GM18517 (cell line): ENCODE measurements around the gene CCDC134.
"Not testable (repeated sequence)": the region's sequence is repeated elsewhere in the genome, so short reads cannot be mapped to it uniquely, and the experiment has no call there.

Source experiments
- ATAC-seq: cut with Tn5 transposase; IDR thresholded peaks from one replicate; pipeline ENCODE4 v1.9.1; 2021; ENCODE audit warnings: mild to moderate bottlenecking, moderate library complexity; ENCODE audit not compliant: unreplicated experiment

The CCDC134 gene

DNA sequence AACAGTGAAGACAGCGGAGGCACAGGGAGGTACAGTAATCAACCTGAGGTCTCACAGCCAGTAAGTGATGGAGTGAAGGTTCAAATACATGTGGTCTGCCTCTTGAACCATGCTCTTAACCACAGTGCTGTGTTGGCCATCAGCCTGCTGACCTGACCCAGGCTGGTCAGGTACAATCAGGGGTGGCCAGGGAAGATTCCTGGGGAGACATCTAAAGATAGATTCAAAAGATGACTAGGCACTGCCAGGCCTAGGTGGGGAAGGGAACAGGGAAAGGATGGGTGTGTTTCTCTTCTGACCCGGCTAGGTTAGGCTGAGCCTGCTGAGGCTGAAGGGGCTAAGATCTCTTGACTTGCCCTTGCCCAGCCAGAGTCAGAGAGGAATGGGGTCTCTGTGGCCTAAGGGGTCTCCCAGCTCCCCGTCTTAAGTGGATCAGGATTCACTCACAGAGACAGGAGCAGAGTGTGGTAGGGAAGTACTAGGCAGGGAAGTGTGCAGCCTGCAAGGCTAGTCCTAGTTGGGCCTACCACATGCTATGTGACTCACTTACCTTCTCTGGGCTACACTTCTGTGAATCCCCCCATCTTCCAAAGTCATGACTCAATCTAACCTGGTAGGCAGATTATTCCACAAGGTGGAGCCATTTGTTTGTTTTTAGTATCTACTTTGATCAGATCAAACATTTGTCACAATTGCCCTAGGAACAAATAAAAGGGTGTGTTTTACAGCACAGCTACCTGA lies 22.0 kb downstream of the CCDC134 start:
- no peak for ATAC-seq

DNA sequence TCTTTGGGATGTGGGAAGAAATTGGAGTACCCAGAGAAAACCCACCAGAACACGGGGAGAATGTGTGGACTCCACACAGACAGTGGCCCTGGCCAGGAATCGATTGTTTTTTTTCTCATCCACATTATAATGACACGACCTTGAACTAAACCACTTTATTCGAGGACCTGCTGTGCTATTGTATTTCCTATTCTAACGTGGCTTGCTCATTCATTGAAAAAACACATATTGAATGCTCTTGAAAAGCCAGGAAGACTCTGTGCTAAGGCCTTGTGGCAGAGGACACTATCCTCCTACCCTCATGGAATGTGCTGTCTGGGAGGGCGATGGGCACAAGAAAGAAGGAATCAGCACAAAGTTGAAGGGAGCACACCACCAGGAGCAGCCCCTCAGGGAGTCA lies 23.3 kb downstream of the CCDC134 start:
- ATAC-seq, result no peak

GRCh38 chr22:41825376-41825775 lies 24.9 kb downstream of the CCDC134 start:
- no peak for ATAC-seq

GRCh38 chr22:41826021-41826420 lies 25.5 kb downstream of the CCDC134 start:
- no peak for ATAC-seq

DNA sequence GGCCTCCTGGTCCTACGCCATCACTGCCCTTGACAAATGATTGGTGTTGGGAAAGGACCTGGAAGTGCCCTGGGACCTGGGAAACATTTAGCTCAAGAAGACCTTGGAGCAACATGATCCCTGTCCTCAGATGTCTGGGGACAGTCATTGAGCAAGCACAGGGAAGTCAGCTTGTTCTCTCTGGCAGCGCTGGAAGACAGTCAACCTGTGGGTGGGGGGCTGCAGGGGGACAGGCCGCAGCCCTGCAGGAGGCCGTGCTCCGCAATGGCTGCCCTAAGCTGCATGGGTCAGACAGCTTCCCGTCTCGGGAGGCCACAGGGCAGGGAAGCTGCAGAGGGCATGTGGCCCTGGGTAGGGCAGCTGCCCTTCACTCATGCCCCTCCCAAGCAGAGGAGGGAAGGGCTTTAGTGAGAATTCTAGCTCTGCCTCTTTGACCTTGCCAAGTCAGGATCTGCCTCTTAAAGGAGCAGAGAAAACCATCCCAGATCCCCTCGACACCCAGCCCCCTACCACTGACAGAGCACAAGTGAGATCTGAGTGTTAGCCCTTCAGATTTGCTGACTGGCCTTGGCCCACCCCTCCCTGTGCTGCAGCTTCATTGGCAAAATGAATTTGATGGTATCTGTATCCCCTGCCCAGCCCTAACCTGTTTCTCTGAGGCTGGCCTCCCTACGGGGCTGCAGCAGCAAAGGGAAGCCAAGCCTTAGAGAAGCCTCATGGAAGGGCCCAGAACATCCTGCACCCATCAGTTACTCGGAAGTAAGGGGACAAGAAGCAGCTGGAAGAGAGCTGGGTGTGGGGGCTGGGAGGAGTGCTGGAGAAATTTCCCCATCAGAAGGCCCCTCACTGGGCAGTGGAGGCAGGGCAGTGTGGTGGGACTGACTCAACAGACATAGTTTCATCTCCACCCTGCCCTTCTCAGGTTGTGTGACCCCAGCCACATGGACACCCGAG lies 26.2 kb downstream of the CCDC134 start:
- ATAC-seq, result no peak

GRCh38 chr22:41827671-41828070 lies 27.2 kb downstream of the CCDC134 start:
- no peak for ATAC-seq

- ATAC-seq, result no peak
Measured at GRCh38 chr22:41828516-41828915, 28.0 kb downstream of the CCDC134 start.

- ATAC-seq, result no peak
Measured at GRCh38 chr22:41830174-41830573, 29.7 kb downstream of the CCDC134 start.

DNA sequence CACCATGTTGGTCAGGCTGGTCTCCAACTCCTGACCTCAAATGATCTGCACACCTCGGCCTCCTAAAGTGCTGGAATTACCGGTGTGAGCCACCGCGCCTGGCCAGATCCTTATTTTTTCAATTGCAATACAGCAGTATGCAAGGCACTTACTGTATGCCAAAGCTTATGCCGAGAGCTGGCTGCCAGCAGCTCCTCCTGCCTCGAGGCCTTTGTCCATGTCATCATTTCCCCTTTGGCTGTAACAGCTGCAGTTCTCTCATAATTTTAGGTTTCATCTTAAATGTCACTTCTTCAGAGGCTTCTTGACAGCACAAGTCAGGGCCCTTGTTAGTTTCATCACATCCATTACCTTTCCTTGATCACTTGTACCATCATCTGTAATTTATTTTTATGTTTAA lies 30.9 kb downstream of the CCDC134 start:
- ATAC-seq, result no peak

GRCh38 chr22:41831828-41832552 lies 31.5 kb downstream of the CCDC134 start:
- ATAC-seq, result no peak

DNA sequence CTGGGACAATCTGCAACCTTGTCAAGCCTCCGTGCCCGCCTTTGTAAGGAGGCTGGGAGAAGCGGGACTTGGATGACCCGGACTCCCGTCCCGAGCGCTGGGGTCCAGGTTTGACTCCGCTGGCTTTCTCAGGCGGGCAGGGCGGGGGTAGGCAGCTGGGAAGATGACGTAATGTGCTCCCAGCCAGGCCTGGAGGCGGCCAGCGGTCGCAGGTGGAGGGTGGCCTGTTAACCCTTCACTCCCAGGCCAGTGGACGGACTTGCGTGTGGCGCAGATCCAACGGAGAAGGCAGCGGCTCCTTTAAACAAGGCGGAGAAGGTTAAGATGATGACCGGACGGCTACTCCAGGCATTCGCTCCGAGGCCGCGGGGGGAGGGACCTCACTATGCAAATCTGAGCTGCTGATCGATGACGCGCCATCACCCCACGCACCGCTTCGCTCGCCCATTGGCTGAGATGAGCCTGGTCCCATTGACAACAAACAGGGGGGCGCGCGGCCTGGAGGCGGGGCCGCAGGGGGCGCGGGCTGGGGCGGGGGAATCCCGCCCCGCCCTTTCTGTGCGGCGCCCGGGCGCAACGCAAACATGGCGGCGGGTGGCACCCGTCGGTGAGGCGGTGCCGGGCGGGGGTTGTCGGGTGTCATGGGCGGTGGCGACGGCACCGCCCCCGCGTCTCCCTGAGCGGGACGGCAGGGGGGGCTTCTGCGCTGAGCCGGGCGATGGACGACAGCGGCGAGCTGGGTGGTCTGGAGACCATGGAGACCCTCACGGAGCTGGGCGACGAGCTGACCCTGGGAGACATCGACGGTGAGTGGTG lies 32.3 kb downstream of the CCDC134 start, which contains the start of gene SREBF2:
Gene SREBF2, plus strand, starts transcription at position 553 of the 816 bp plus-strand sequence. Its CDS starts 166 bp downstream, at position 719.
- peak; percentile 82 for ATAC-seq

GRCh38 chr22:41833369-41834004 lies 33.0 kb downstream of the CCDC134 start:
- ATAC-seq, result peak; percentile 2

DNA sequence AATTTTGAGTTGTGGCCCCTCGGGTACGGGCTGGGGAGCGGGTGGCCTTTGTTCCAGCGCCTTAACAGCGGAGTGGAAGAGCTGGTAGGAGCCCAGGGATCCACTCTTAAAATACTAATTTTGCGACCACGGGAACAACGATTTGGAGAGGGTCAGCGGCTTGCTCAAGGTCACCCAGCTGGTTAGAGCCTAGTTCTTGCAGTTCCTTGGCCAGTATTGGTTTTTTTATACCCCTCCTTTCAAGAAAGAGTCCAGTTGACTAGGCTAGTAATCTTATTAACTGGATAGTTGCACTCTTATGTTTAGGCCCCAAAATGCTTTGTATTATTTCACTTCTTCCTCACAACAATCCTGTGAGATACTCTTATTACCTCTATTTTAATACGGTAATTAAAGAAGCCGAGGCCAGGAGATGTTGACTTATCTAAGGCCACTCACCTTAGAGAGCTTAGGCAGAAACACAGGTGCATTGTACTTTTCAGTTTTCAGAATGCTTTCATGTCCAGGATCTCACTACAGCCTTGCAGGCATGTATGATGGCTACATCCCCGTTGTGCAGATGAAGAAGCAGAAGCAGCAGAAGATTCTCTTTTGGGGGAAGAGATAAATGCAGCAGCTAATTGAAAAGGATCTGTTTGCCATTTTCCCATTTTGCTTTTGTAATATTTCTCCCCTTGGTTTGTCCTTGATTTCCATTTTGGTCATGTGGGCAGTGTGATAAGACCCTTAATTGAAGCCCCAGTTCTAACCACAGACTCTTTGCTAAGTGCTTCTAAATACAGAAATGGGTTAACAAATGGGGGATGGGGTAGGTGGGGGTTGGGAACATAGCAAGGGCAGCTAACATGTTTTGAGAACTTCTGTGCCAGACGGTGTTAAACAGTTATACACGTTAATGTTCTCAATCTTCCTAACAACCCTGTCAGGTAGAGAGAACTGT lies 33.8 kb downstream of the CCDC134 start:
- no peak for ATAC-seq

DNA sequence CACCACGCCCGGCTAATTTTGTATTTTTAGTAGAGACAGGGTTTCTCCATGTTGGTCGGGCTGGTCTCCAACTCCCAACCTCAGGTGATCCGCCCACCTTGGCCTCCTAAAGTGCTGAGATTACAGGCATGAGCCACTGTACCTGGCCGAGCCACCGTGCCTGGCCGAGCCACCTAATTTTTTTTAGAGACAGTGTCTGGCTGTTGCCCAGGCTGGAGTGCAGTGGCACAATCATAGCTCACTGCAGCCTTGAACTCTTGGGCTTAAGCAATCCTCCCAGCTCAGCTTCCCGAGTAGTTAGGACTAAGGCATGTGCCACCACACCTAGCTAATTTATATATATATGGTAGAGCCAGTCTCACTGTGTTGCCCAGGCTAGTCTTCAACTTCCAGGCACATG lies 35.0 kb downstream of the CCDC134 start:
- not testable (repeated sequence) for ATAC-seq

GRCh38 chr22:41836551-41836950 lies 36.1 kb downstream of the CCDC134 start:
- ATAC-seq, result no peak

DNA sequence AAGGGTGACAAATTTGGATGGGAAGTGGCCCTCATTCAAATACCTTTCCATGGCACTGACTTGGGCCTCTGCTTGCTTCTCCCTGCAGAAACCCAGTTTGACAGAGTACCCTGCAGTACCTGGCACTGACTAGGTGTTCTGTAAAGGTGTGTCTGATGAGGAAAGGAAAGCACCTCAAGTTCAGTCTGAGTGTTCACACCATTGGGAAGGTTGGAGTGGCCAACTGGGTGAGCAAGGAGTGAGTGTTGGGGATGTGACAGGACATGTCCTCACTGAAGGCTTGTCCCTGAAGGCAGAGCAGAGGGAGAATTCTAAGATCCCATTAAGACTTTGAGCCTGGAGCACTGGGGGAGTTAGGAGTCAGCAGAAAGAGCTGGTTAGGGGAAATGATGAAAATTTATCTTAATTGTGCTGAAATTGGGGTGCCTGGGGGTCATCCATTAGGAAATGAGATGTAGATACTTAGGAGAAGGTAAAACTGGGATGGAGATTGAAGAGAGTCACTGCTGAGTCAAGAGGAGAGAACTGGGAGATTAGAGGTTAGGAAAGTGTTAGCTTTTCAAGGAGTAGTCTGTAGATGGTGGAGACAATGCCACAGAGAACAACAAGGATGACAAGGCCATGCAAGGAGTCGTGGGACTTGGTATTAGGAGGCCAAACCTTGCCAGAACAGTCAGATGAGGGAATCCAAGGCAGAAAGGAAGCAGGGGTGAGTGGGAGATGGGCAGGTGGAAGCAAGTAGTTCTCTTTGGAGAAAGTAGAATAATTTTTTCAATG lies 38.6 kb downstream of the CCDC134 start:
- no peak for ATAC-seq

DNA sequence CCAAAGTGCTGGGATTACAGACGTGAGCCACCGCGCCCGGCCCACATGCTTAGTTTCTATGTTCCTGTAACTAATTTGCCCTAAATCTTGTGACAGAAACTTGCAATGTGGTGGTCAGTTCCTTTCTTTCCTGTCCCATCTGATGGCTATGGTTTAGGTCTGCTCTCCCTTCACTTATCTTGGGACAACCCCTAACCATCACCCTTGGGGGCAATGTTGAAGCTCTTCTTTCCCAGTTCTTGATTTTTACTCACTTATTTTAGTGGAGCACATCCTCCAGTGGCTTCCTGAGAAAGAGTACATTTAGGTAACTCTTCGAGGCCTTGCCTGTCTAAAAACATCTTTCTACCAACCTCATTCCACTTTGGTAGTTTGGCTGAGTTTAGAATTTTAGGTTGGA lies 39.7 kb downstream of the CCDC134 start:
- no peak for ATAC-seq
